ENCODE results near the gene ARHGEF19. TPM values are rescaled to one million over a fixed set of nuclear protein-coding genes. Genes with fewer than 3 reads are reported as not detected.
"Not testable (repeated sequence)": the region's sequence is repeated elsewhere in the genome, so short reads cannot be mapped to it uniquely, and the experiment has no call there.

Gene ARHGEF19
- total RNA-seq, 1 experiment from 2014 or later = 7.7 TPM

- CTCF ChIA-PET = interaction anchor here (0.6 kb wide), 1 partner anchor 161 kb away, joined by 3 read pairs; no protein-coding TSS in a partner anchor
- Histone ChIP-seq H3K9me3 (no peaks in the 10 kb centered on the region), H3K4me1 (no peaks in the 10 kb centered on the region), H3K36me3 (ENCODE audit: control insufficient read depth, insufficient read depth, low read length) (no peaks in the 10 kb centered on the region), H3K27me3 (replicated peaks; ENCODE audit: control insufficient read depth, insufficient read depth, low read length) (no peaks in the 10 kb centered on the region), H3K4me3 (ENCODE audit: low read depth, low read length) (no peak overlapping the region)
- H3K9me3 Mint-ChIP-seq (ENCODE audit: unreplicated experiment) = no peaks in the 10 kb centered on the region
- DNase-seq = no peak
- no peaks in the 10 kb centered on the region for H3K4me1 Mint-ChIP-seq (ENCODE audit: low read depth, unreplicated experiment)
- BruUV-seq (replicated peaks) = no TSS peak
- intact Hi-C loops (cut with micrococcal nuclease; ENCODE audit: unreplicated experiment) = no loop called here
- H3K36me3 Mint-ChIP-seq (ENCODE audit: insufficient read depth, unreplicated experiment) = peaks cover 27% of the 10 kb centered on the region
- POLR2A ChIA-PET = no interaction called here
- H3K4me3 Mint-ChIP-seq (ENCODE audit: unreplicated experiment) = no peak overlapping the region
- TF ChIP-seq CTCF (IDR thresholded peaks at IDR 0.05; ENCODE audit: insufficient read depth in 1 of 2, low read depth in 1 of 2, low read length in 1 of 2, severe bottlenecking in 1 of 2, unreplicated experiment in 1 of 2) = no peak
- no peak overlapping the region for H3K27ac Mint-ChIP-seq (ENCODE audit: unreplicated experiment)
- no peaks in the 10 kb centered on the region for H3K27me3 Mint-ChIP-seq (ENCODE audit: insufficient read depth, unreplicated experiment)
These were observed 35.0 kb upstream of the ARHGEF19 start for GRCh38 chr1:16247441-16247840.

GRCh38 chr1:16246961-16247360 is 34.5 kb upstream of the ARHGEF19 start:
- no TSS peak for BruUV-seq (replicated peaks)
- H3K36me3 Mint-ChIP-seq (ENCODE audit: insufficient read depth, unreplicated experiment) = peaks cover 27% of the 10 kb centered on the region
- TF ChIP-seq CTCF (IDR thresholded peaks at IDR 0.05; ENCODE audit: insufficient read depth in 1 of 2, low read depth in 1 of 2, low read length in 1 of 2, severe bottlenecking in 1 of 2, unreplicated experiment in 1 of 2) = no peak
- ChIA-PET CTCF (no interaction called here), POLR2A (no interaction called here)
- no peaks in the 10 kb centered on the region for H3K4me1 Mint-ChIP-seq (ENCODE audit: low read depth, unreplicated experiment)
- no peaks in the 10 kb centered on the region for H3K9me3 Mint-ChIP-seq (ENCODE audit: unreplicated experiment)
- H3K4me3 Mint-ChIP-seq (ENCODE audit: unreplicated experiment) = no peak overlapping the region
- H3K27ac Mint-ChIP-seq (ENCODE audit: unreplicated experiment) = no peak overlapping the region
- no peaks in the 10 kb centered on the region for H3K27me3 Mint-ChIP-seq (ENCODE audit: insufficient read depth, unreplicated experiment)
- no peaks in the 10 kb centered on the region for H3K27me3 ChIP-seq (replicated peaks; ENCODE audit: control insufficient read depth, insufficient read depth, low read length)
- no peak for DNase-seq
- H3K4me1 ChIP-seq = no peaks in the 10 kb centered on the region
- no peaks in the 10 kb centered on the region for H3K36me3 ChIP-seq (ENCODE audit: control insufficient read depth, insufficient read depth, low read length)
- H3K9me3 ChIP-seq = no peaks in the 10 kb centered on the region
- H3K4me3 ChIP-seq (ENCODE audit: low read depth, low read length) = no peak overlapping the region
- intact Hi-C loops (cut with micrococcal nuclease; ENCODE audit: unreplicated experiment) = no loop called here

GRCh38 chr1:16246239-16246638 is 33.8 kb upstream of the ARHGEF19 start:
- H3K9me3 Mint-ChIP-seq (ENCODE audit: unreplicated experiment); POLR2A ChIA-PET; intact Hi-C loops (cut with micrococcal nuclease; ENCODE audit: unreplicated experiment); H3K4me1 ChIP-seq; H3K4me3 Mint-ChIP-seq (ENCODE audit: unreplicated experiment); BruUV-seq (replicated peaks); H3K27ac Mint-ChIP-seq (ENCODE audit: unreplicated experiment); H3K9me3 ChIP-seq; H3K27me3 ChIP-seq (replicated peaks; ENCODE audit: control insufficient read depth, insufficient read depth, low read length); DNase-seq; H3K27me3 Mint-ChIP-seq (ENCODE audit: insufficient read depth, unreplicated experiment); H3K4me1 Mint-ChIP-seq (ENCODE audit: low read depth, unreplicated experiment); H3K36me3 ChIP-seq (ENCODE audit: control insufficient read depth, insufficient read depth, low read length); CTCF ChIA-PET; H3K4me3 ChIP-seq (ENCODE audit: low read depth, low read length): not testable (repeated sequence)
- peaks cover 27% of the 10 kb centered on the region for H3K36me3 Mint-ChIP-seq (ENCODE audit: insufficient read depth, unreplicated experiment)
